Inflammatory macrophage treated with lipopolysaccharide for 1 hour (primary cell): ENCODE data around the gene TCEANC2.
"Not testable (repeated sequence)": the region's sequence is repeated elsewhere in the genome, so short reads cannot be mapped to it uniquely, and the experiment has no call there.

Experiments
- DNase-seq, 2 donors: peaks; one replicate each; pipeline ENCODE4 v3.0.0-alpha.2; 2020 to 2022

TCEANC2 gene

GRCh38 chr1:54052934-54053744 is at the start of gene TCEANC2, which contains the start of gene TMEM59:
TSS of gene TCEANC2 (plus strand) at chr1:54053608. CDS start at chr1:54054423, 815 bp downstream.
TSS of gene TMEM59 (minus strand) at chr1:54053204. CDS start at chr1:54053188, 16 bp downstream.
- DNase-seq = peak; percentile 99 to 100

- DNase-seq = not testable (repeated sequence)
These were observed 49.5 kb upstream of the TCEANC2 start for GRCh38 chr1:54003750-54004480.

GRCh38 chr1:54004481-54005049 is 48.8 kb upstream of the TCEANC2 start:
- DNase-seq = no peak

- DNase-seq = no peak
These were observed 46.9 kb upstream of the TCEANC2 start for GRCh38 chr1:54006508-54006907.

- DNase-seq = no peak
These were observed 45.8 kb upstream of the TCEANC2 start for GRCh38 chr1:54007613-54008012.

- DNase-seq = no peak
These were observed 44.5 kb upstream of the TCEANC2 start for GRCh38 chr1:54008876-54009275.

- no peak for DNase-seq
These were observed 44.0 kb upstream of the TCEANC2 start for GRCh38 chr1:54009406-54009805.

GRCh38 chr1:54010415-54011117 is 42.8 kb upstream of the TCEANC2 start:
- no peak for DNase-seq

GRCh38 chr1:54011316-54012007 is 41.9 kb upstream of the TCEANC2 start:
- DNase-seq = no peak

- no peak for DNase-seq
These were observed 41.4 kb upstream of the TCEANC2 start for GRCh38 chr1:54012008-54012325.

GRCh38 chr1:54012863-54013262 is 40.5 kb upstream of the TCEANC2 start:
- no peak for DNase-seq

GRCh38 chr1:54013393-54014008 is 39.9 kb upstream of the TCEANC2 start:
- DNase-seq = no peak

GRCh38 chr1:54014009-54014629 is 39.3 kb upstream of the TCEANC2 start:
- DNase-seq = no peak

GRCh38 chr1:54016343-54017282 is 36.8 kb upstream of the TCEANC2 start:
- DNase-seq = no peak

- DNase-seq = no peak
These were observed 35.4 kb upstream of the TCEANC2 start, which contains the start of gene LDLRAD1 for GRCh38 chr1:54017979-54018378. TSS of gene LDLRAD1 (minus strand) at chr1:54018186. CDS start at chr1:54018112, 74 bp downstream.

GRCh38 chr1:54018635-54019034 is 34.8 kb upstream of the TCEANC2 start:
- no peak for DNase-seq

GRCh38 chr1:54019562-54020176 is 33.7 kb upstream of the TCEANC2 start:
- not testable (repeated sequence) for DNase-seq

GRCh38 chr1:54024358-54024757 is 29.1 kb upstream of the TCEANC2 start:
- no peak for DNase-seq

- DNase-seq = not testable (repeated sequence)
These were observed 28.6 kb upstream of the TCEANC2 start for GRCh38 chr1:54024811-54025210.

GRCh38 chr1:54027848-54028247 is 25.6 kb upstream of the TCEANC2 start:
- no peak for DNase-seq
